HepG2 (cell line): ENCODE measurements around the gene COBLL1. TPM values are rescaled to one million over a fixed set of nuclear protein-coding genes. Genes with fewer than 3 reads are reported as not detected.

Experiments used
- ARID3A ChIP-seq: IDR thresholded peaks from 2 replicates; pipeline ENCODE4 v1.6.1; 2012; ENCODE audit warnings: low read depth, low read length, improper control_type of control experiment
- HHEX ChIP-seq: IDR thresholded peaks from 2 replicates; pipeline ENCODE4 v1.6.1; 2016; ENCODE audit warnings: control low read depth
- HOXA5 ChIP-seq: sonication (generic); formaldehyde crosslinking; IDR thresholded peaks from 2 replicates; pipeline ENCODE4 v1.4.0; 2020; ENCODE audit warnings: missing genetic modification reagents
- IRF2 ChIP-seq: IDR thresholded peaks from 2 replicates; pipeline ENCODE4 v1.6.1; 2018; ENCODE audit warnings: missing genetic modification reagents, missing compliant biosample characterization
- MIER3 ChIP-seq: IDR thresholded peaks from 2 replicates; pipeline ENCODE4 v1.6.1; 2016; ENCODE audit warnings: missing compliant biosample characterization, borderline replicate concordance
- NFIC ChIP-seq: IDR thresholded peaks from 2 replicates; pipeline ENCODE4 v1.6.1; 2012; ENCODE audit warnings: mild to moderate bottlenecking, low read length, inconsistent platforms
- POLR2AphosphoS2 ChIP-seq: IDR thresholded peaks from 2 replicates; pipeline ENCODE4 v1.6.1; 2011; ENCODE audit warnings: low read depth, low read length, improper control_type of control experiment
- RARA ChIP-seq: IDR thresholded peaks from 2 replicates; pipeline ENCODE4 v1.6.1; 2016; ENCODE audit warnings: missing genetic modification reagents, missing compliant biosample characterization
- SALL1 ChIP-seq: sonication (generic); formaldehyde crosslinking; IDR thresholded peaks from 2 replicates; pipeline ENCODE4 v1.8.0; 2022; ENCODE audit warnings: mild to moderate bottlenecking, missing genetic modification reagents
- ZBED4 ChIP-seq: sonication (generic); formaldehyde crosslinking; IDR thresholded peaks from 2 replicates; pipeline ENCODE4 v1.4.0; 2020; ENCODE audit warnings: missing genetic modification reagents, borderline replicate concordance
- ZMYM2 ChIP-seq: sonication (generic); formaldehyde crosslinking; IDR thresholded peaks from 2 replicates; pipeline ENCODE4 v1.8.0; 2022; ENCODE audit warnings: mild to moderate bottlenecking, missing genetic modification reagents
- ZNF12 ChIP-seq: sonication (generic); formaldehyde crosslinking; IDR thresholded peaks from 2 replicates; pipeline ENCODE4 v1.5.0; 2020; ENCODE audit warnings: missing genetic modification reagents
- ZNF232 ChIP-seq: sonication (generic); formaldehyde crosslinking; IDR thresholded peaks from 2 replicates; pipeline ENCODE4 v1.4.0; 2020; ENCODE audit warnings: missing genetic modification reagents, borderline replicate concordance
- ZNF318 ChIP-seq: sonication (generic); formaldehyde crosslinking; IDR thresholded peaks from 2 replicates; pipeline ENCODE4 v1.4.0; 2020; ENCODE audit warnings: mild to moderate bottlenecking, missing genetic modification reagents
- ZNF503 ChIP-seq: sonication (generic); formaldehyde crosslinking; IDR thresholded peaks from 2 replicates; pipeline ENCODE4 v1.4.0; 2020; ENCODE audit warnings: missing genetic modification reagents
- polyA plus RNA-seq, 8 experiments: library from polyadenylated mRNA; depleted of rRNA in 3 of 8; stranded (reverse) in 7 of 8; unstranded in 1 of 8; fragments of >200 nt; fragmentation: Illumina TruSeq in 4 of 8; extraction: Trizol in 4 of 8; gene quantifications; 2 replicates each; pipeline versions ENCODE4 v1.2.1 to v1.2.3, GENCODE V29; 2011 to 2016; ENCODE audit warnings: low read depth in 4 of 8, missing spikeins in 1 of 8, mixed read lengths in 1 of 8; ENCODE audit not compliant: insufficient read depth in 1 of 8
- total RNA-seq, 5 experiments: library from RNA; depleted of rRNA; stranded (reverse); fragments of >200 nt; fragmentation: Illumina TruSeq; extraction: Trizol; gene quantifications; 2 replicates each; pipeline ENCODE4 v1.2.3, GENCODE V29; 2016; ENCODE audit warnings: low read depth in 1 of 5

COBLL1 gene
- total and polyA plus RNA-seq, 2 of the 13 experiments (the other 11 are each of a cell fraction or from before 2014, with no cell fraction given) = 32.6 to 86.8 TPM

GRCh38 chr2:164840458-164840929, 1.1 kb downstream of the COBLL1 start (continued):
- TF ChIP-seq ZNF318 = no peak
- peak; percentile 50; the same call in 1 of the 2 replicates for TF ChIP-seq RARA
- TF ChIP-seq ZNF503 (CRISPR knock-in tag) = peak; percentile 61; the same call in 1 of the 2 replicates
- TF ChIP-seq HHEX = peak; percentile 10; the same call in 1 of the 2 replicates
- 0 out of 2 replicates have a peak, but pooled peaks have one; percentile 30 for TF ChIP-seq ZNF232 (CRISPR knock-in tag)
- peak; percentile 80 for TF ChIP-seq ARID3A
- no peak; the same call in 1 of the 2 replicates for TF ChIP-seq ZBED4 (CRISPR knock-in tag)
- TF ChIP-seq POLR2AphosphoS2 = no peak
- peak; percentile 86; the same call in 1 of the 2 replicates for TF ChIP-seq NFIC
- TF ChIP-seq ZNF12 (CRISPR knock-in tag) = no peak; the same call in 1 of the 2 replicates
- no peak for TF ChIP-seq ZMYM2 (CRISPR knock-in tag)
- TF ChIP-seq HOXA5 (CRISPR knock-in tag) = 0 out of 2 replicates have a peak, but pooled peaks have one; percentile 37
- no peak for TF ChIP-seq MIER3
- peak; percentile 87 for TF ChIP-seq IRF2
- TF ChIP-seq SALL1 (CRISPR knock-in tag) = peak; percentile 92
